WI38 (cell line): ENCODE data around the gene KLHDC9.

Experiments
- H3K4me3 ChIP-seq: 2 replicates; pipeline ENCODE4 v1.5.1; 2011; ENCODE audit warnings: low read depth, mild to moderate bottlenecking, control low read depth, low read length
- CTCF ChIP-seq: IDR thresholded peaks from 2 replicates; pipeline ENCODE4 v1.5.1; 2012; ENCODE audit warnings: low read depth, mild to moderate bottlenecking, control low read depth, low read length

The KLHDC9 gene

DNA sequence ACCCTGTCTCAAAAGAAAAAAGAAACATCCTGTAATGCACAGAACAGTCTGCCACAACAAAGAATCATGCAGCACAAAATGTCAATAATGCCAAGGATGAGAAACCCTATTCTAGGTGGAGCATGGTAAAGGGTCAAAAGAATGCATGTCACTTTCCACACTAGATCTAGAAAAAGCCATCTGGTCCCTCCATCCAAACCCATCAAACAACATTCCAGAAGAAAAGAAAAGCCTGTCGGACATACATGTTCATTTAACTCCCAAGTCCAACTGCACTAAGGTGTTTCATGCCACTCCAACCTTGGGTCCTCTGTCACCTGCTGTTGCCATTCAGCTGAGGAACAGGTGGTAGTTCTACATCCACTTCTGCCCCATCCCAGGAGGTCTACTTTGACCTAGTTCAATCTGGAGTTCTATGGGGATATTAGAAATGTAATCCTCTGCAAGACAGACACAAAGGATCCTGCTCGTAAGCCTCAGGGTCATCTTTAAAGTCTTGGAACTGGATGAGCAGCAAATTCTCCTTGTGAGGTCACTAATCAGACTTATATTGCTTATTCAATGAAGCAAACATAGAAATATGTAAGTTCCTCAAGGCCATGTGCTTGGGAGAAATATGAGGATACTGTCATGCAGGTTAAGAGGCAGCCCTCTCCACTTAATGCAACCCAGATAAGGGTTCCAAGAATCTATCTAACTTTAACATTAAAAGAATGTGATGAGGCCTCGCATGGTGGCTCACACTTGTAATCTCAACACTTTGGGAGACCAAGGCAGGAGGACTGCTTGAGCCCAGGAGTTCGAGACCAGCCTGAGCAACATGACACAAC lies 30.6 kb downstream of the KLHDC9 start:
- no peak overlapping the region for H3K4me3 ChIP-seq
- TF ChIP-seq CTCF, result no peak

- TF ChIP-seq CTCF, result no peak
- no peak overlapping the region for H3K4me3 ChIP-seq
These were observed 32.1 kb downstream of the KLHDC9 start for GRCh38 chr1:161130266-161130665.

DNA sequence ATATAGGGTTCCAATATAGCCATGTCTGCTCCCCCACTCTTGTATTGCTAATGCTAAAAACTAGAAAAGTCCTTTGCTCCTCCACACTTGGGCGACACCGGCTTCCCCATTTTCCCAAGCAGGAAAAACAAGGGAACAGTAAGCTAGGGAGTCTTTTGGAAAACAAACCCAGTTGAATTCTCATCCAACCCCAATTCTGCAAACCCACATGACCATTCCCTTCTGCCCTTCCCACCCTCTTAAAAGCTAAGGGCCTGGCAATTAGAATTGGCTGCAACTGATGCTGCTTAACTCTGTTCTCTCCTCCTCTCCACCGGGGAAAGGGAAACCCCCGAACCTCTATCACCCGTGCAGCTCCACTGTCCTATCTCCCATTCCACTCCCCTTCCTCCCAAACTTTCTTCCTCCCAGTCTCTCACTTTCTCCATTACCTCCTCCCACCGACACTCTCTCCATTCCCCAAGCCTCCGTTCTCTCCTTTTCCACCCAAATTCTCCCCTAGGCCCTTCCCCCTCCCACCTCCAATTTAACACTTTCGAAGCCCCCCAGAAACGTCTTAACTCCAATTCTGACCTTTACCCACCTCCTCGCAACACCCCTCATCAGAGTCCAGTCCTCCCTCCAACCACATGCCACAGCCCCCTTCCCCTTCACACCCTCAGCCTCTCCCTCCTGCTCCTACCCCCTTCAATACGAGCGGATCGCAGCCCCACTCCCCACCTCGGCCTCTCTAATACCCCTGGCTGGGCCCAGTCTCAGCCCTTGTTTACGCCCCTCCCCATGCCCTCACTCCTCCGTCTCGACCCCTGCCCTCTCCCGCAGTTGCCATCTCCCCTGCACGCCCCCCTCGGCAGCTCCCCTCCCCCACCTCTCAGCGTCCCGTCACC lies 33.6 kb downstream of the KLHDC9 start:
- TF ChIP-seq CTCF, result no peak
- H3K4me3 ChIP-seq, result peak overlapping the region; percentile 69

- no peak for TF ChIP-seq CTCF
These were observed 34.5 kb downstream of the KLHDC9 start, which contains the start of gene DEDD for GRCh38 chr1:161132410-161133219. Gene DEDD, minus strand, starts transcription at chr1:161132667. Its CDS starts 8,205 bp downstream, at chr1:161124462.

GRCh38 chr1:161133220-161133740 lies 35.1 kb downstream of the KLHDC9 start:
- TF ChIP-seq CTCF, result no peak
- peak overlapping the region; percentile 69 for H3K4me3 ChIP-seq

More at GRCh38 chr1:161132410-161133219, 34.5 kb downstream of the KLHDC9 start, which contains the start of gene DEDD:
- peak within 1 kb of the TSS; percentile 69 for H3K4me3 ChIP-seq

GRCh38 chr1:161137881-161138280 lies 39.7 kb downstream of the KLHDC9 start:
- H3K4me3 ChIP-seq, result no peak overlapping the region
- no peak for TF ChIP-seq CTCF
